ENCODE measurements around the gene NRP2. TPM values are rescaled to one million over a fixed set of nuclear protein-coding genes. Genes with fewer than 3 reads are reported as not detected.

NRP2 gene
- total and polyA plus RNA-seq, 2 of the 13 experiments (the other 11 are each of a cell fraction or from before 2014, with no cell fraction given): 0.65 to 1.4 TPM

DNA sequence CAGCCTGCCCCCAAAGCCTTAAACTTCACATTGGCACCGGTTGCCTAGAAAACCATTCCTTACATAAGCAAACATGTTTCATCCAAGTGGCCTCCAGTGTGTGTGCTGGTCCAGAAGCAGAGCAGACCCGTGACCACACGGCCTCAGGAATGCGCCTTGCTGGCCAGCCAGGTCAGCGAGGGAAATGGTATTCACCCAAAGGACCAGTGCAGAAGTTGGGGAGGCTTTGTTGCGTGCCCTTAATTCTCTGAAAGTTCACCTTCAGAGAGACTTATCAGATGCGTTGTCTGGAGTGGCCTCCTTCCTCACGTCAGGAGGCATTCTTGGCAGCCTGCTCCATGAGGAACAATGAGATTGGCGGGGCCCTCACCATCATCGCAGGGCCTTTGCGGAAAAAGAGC, 25.9 kb downstream of the NRP2 start:
- no peak for FAIRE-seq
- DNase-seq (ENCODE audit: low spot score): no peak
- H3K9ac ChIP-seq (ENCODE audit: insufficient read depth, low read depth, low read length): no peak overlapping the region
- 56% methylated on average over 11 of the region's 11 CpGs for WGBS (ENCODE audit: low lambda C conversion rate)
- H3K27ac ChIP-seq (ENCODE audit: extremely low read length, insufficient read depth, low read length): no peak overlapping the region
- intact Hi-C loops (cut with micrococcal nuclease; ENCODE audit: unreplicated experiment): no loop called here
- H3K4me2 ChIP-seq (ENCODE audit: low read depth, low read length): no peak overlapping the region
- no peaks in the 10 kb centered on the region for H3K9me3 ChIP-seq (ENCODE audit: low read length)
- POLR2A ChIA-PET: no interaction called here
- CTCF ChIA-PET (ENCODE audit: low intra/inter-chr PET ratio, low total read pairs): no interaction called here
- H2AFZ ChIP-seq (ENCODE audit: low read length): no peak overlapping the region
- no peaks in the 10 kb centered on the region for H3K79me2 ChIP-seq (ENCODE audit: insufficient read depth, low read length)
- H3K36me3 ChIP-seq (replicated peaks in 1 of 2; ENCODE audit: control insufficient read depth in 1 of 2, insufficient read depth in 2 of 2, low read length in 2 of 2): no peaks in the 10 kb centered on the region
- no peak for ATAC-seq
- H3K4me3 ChIP-seq (replicated peaks in 1 of 3; ENCODE audit: insufficient read depth in 1 of 3, low read depth in 2 of 3, low read length in 3 of 3): no peak overlapping the region
- H3K27me3 ChIP-seq (ENCODE audit: control insufficient read depth in 1 of 2, insufficient read depth in 2 of 2, low read length in 2 of 2): peaks cover 0 to 5% of the 10 kb centered on the region in 2 experiments; a peak in 2 of 5 replicates
- in situ Hi-C loops (cut with HindIII; ENCODE audit: extremely low pct_ligation_motif_present, low pct_unique_long_range_greater_than_20kb): no loop called here
- H4K20me1 ChIP-seq (ENCODE audit: insufficient read depth, low read length): no peaks in the 10 kb centered on the region
- BruUV-seq (replicated peaks): no TSS peak
- H3K4me1 ChIP-seq (ENCODE audit: insufficient read depth, low read length): peaks cover 19% of the 10 kb centered on the region
- TF ChIP-seq, protein P1, sequence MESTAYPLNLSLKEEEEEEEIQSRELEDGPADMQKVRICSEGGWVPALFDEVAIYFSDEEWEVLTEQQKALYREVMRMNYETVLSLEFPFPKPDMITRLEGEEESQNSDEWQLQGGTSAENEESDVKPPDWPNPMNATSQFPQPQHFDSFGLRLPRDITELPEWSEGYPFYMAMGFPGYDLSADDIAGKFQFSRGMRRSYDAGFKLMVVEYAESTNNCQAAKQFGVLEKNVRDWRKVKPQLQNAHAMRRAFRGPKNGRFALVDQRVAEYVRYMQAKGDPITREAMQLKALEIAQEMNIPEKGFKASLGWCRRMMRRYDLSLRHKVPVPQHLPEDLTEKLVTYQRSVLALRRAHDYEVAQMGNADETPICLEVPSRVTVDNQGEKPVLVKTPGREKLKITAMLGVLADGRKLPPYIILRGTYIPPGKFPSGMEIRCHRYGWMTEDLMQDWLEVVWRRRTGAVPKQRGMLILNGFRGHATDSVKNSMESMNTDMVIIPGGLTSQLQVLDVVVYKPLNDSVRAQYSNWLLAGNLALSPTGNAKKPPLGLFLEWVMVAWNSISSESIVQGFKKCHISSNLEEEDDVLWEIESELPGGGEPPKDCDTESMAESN (CRISPR knock-in tag; conservative IDR thresholded peaks at IDR 0.05): no peak
- TF ChIP-seq NFRKB (IDR thresholded peaks at IDR 0.05) (no peak), NR3C1 (CRISPR knock-in tag; IDR thresholded peaks at IDR 0.05) (no peak), RARG (CRISPR knock-in tag; IDR thresholded peaks at IDR 0.05; ENCODE audit: low read depth) (no peak), MEF2D (CRISPR knock-in tag; IDR thresholded peaks at IDR 0.05) (no peak), ZMYM4 (CRISPR knock-in tag; IDR thresholded peaks at IDR 0.05) (no peak), GTF3A (CRISPR knock-in tag; conservative IDR thresholded peaks at IDR 0.05) (no peak), MEIS2 (CRISPR knock-in tag; IDR thresholded peaks at IDR 0.05) (no peak), BHLHE40 (IDR thresholded peaks at IDR 0.05; ENCODE audit: low read length) (no peak), ETV5 (CRISPR knock-in tag; IDR thresholded peaks at IDR 0.05; ENCODE audit: borderline replicate concordance) (no peak), ZFYVE20 (CRISPR knock-in tag; IDR thresholded peaks at IDR 0.05; ENCODE audit: borderline replicate concordance, low read depth) (no peak), ZNF563 (CRISPR knock-in tag; IDR thresholded peaks at IDR 0.05) (no peak), ELF3 (CRISPR knock-in tag; IDR thresholded peaks at IDR 0.05) (no peak)
- TF ChIP-seq, protein P2, sequence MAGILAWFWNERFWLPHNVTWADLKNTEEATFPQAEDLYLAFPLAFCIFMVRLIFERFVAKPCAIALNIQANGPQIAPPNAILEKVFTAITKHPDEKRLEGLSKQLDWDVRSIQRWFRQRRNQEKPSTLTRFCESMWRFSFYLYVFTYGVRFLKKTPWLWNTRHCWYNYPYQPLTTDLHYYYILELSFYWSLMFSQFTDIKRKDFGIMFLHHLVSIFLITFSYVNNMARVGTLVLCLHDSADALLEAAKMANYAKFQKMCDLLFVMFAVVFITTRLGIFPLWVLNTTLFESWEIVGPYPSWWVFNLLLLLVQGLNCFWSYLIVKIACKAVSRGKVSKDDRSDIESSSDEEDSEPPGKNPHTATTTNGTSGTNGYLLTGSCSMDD (CRISPR knock-in tag; IDR thresholded peaks at IDR 0.05): no peak
- TF ChIP-seq, protein P3, sequence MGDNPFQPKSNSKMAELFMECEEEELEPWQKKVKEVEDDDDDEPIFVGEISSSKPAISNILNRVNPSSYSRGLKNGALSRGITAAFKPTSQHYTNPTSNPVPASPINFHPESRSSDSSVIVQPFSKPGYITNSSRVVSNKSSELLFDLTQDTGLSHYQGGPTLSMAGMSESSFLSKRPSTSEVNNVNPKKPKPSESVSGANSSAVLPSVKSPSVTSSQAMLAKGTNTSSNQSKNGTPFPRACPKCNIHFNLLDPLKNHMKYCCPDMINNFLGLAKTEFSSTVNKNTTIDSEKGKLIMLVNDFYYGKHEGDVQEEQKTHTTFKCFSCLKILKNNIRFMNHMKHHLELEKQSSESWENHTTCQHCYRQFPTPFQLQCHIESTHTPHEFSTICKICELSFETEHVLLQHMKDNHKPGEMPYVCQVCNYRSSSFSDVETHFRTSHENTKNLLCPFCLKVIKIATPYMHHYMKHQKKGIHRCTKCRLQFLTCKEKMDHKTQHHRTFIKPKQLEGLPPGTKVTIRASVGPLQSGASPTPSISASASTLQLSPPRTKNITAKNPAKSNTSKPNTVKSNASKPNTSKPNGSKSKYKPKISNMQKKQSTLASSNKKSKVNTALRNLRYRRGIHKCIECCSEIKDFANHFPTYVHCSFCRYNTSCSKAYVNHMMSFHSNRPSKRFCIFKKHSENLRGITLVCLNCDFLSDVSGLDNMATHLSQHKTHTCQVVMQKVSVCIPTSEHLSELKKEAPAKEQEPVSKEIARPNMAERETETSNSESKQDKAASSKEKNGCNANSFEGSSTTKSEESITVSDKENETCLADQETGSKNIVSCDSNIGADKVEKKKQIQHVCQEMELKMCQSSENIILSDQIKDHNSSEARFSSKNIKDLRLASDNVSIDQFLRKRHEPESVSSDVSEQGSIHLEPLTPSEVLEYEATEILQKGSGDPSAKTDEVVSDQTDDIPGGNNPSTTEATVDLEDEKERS (CRISPR knock-in tag; IDR thresholded peaks at IDR 0.05): no peak
- TF ChIP-seq, protein P4, sequence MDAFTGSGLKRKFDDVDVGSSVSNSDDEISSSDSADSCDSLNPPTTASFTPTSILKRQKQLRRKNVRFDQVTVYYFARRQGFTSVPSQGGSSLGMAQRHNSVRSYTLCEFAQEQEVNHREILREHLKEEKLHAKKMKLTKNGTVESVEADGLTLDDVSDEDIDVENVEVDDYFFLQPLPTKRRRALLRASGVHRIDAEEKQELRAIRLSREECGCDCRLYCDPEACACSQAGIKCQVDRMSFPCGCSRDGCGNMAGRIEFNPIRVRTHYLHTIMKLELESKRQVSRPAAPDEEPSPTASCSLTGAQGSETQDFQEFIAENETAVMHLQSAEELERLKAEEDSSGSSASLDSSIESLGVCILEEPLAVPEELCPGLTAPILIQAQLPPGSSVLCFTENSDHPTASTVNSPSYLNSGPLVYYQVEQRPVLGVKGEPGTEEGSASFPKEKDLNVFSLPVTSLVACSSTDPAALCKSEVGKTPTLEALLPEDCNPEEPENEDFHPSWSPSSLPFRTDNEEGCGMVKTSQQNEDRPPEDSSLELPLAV (CRISPR knock-in tag; conservative IDR thresholded peaks at IDR 0.05; ENCODE audit: low read depth): no peak
- TF ChIP-seq, protein P5, sequence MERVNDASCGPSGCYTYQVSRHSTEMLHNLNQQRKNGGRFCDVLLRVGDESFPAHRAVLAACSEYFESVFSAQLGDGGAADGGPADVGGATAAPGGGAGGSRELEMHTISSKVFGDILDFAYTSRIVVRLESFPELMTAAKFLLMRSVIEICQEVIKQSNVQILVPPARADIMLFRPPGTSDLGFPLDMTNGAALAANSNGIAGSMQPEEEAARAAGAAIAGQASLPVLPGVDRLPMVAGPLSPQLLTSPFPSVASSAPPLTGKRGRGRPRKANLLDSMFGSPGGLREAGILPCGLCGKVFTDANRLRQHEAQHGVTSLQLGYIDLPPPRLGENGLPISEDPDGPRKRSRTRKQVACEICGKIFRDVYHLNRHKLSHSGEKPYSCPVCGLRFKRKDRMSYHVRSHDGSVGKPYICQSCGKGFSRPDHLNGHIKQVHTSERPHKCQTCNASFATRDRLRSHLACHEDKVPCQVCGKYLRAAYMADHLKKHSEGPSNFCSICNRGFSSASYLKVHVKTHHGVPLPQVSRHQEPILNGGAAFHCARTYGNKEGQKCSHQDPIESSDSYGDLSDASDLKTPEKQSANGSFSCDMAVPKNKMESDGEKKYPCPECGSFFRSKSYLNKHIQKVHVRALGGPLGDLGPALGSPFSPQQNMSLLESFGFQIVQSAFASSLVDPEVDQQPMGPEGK (CRISPR knock-in tag; IDR thresholded peaks at IDR 0.05): no peak
